IMR-90 (cell line): ENCODE data around the gene MPZ. TPM values are rescaled to one million over a fixed set of nuclear protein-coding genes. Genes with fewer than 3 reads are reported as not detected.

ENCODE experiments used
- ATAC-seq: fragments of 200-7000 bp; cut with Tn5 transposase; 2 replicates; pipeline ENCODE4 v1.9.1; 2020; ENCODE audit warnings: low read depth, mild to moderate bottlenecking, moderate library complexity
- BruUV-seq: library from RNA; stranded (reverse); fragments of 400-500 nt; replicated peaks from 2 replicates; lab custom pipeline; 2021; lab: Mats Ljungman, UMichigan
- CTCF ChIA-PET: fragments of 300-600 bp; formaldehyde crosslinking; extraction: SDS; loops from one replicate; lab custom pipeline; 2021; ENCODE audit warnings: antibody characterized with exemption; lab: Yijun Ruan, JAX
- POLR2A ChIA-PET: fragments of 300-600 bp; sonication (Branson Sonifier 250); formaldehyde crosslinking; loops from one replicate; lab custom pipeline; 2022; ENCODE audit warnings: antibody characterized with exemption; ENCODE audit not compliant: unreplicated experiment; lab: Charles Lee
- DNase-seq: peaks from one replicate; pipeline ENCODE4 v3.0.0; 2013
- H2AFZ ChIP-seq: replicated peaks from 2 replicates; pipeline ENCODE3; 2013; ENCODE audit warnings: low read length, mild to moderate bottlenecking; ENCODE audit not compliant: poor library complexity
- H2AK5ac ChIP-seq: 2 replicates; pipeline ENCODE4 v1.6.1; 2013; ENCODE audit warnings: low read depth, low read length, inconsistent platforms
- H2AK9ac ChIP-seq: replicated peaks from 2 replicates; pipeline ENCODE3; 2013; ENCODE audit warnings: mild to moderate bottlenecking, low read depth, low read length, moderate library complexity; ENCODE audit not compliant: poor library complexity
- H2BK120ac ChIP-seq: 2 replicates; pipeline ENCODE4 v1.6.1; 2013; ENCODE audit warnings: low read depth, low read length, inconsistent platforms
- H2BK15ac ChIP-seq: 3 replicates; pipeline ENCODE4 v1.6.1; 2013; ENCODE audit warnings: low read depth, low read length, inconsistent platforms
- H2BK20ac ChIP-seq: 2 replicates; pipeline ENCODE4 v1.6.1; 2013; ENCODE audit warnings: low read depth, mild to moderate bottlenecking, inconsistent platforms, low read length, moderate library complexity
- H2BK5ac ChIP-seq: 2 replicates; pipeline ENCODE4 v1.6.1; 2013; ENCODE audit warnings: mild to moderate bottlenecking, low read depth, low read length, inconsistent platforms; ENCODE audit not compliant: poor library complexity, severe bottlenecking
- H3K14ac ChIP-seq: replicated peaks from 2 replicates; pipeline ENCODE4 v1.6.1; 2013; ENCODE audit warnings: low read depth, low read length, inconsistent platforms
- H3K18ac ChIP-seq: 2 replicates; pipeline ENCODE4 v1.6.1; 2013; ENCODE audit warnings: low read depth, low read length, control low read depth
- H3K23ac ChIP-seq: 2 replicates; pipeline ENCODE4 v1.6.1; 2013; ENCODE audit warnings: low read depth, low read length, inconsistent platforms
- H3K27ac ChIP-seq: 2 replicates; pipeline ENCODE4 v1.5.1; 2013; ENCODE audit warnings: mild to moderate bottlenecking, control low read depth, low read length; ENCODE audit not compliant: insufficient read depth
- H3K27me3 ChIP-seq: 2 replicates; pipeline ENCODE4 v1.6.1; 2013; ENCODE audit warnings: low read length; ENCODE audit not compliant: control insufficient read depth, insufficient read depth
- H3K36me3 ChIP-seq: 2 replicates; pipeline ENCODE4 v1.6.1; 2013; ENCODE audit warnings: low read length, mixed read lengths; ENCODE audit not compliant: control insufficient read depth, insufficient read depth
- H3K4ac ChIP-seq: 2 replicates; pipeline ENCODE4 v1.6.1; 2013; ENCODE audit warnings: low read depth, low read length, inconsistent platforms
- H3K4me1 ChIP-seq: 2 replicates; pipeline ENCODE4 v1.6.1; 2013; ENCODE audit warnings: low read length, mixed read lengths; ENCODE audit not compliant: control insufficient read depth, insufficient read depth
- H3K4me2 ChIP-seq: 2 replicates; pipeline ENCODE4 v1.6.1; 2013; ENCODE audit warnings: low read depth, mild to moderate bottlenecking, control low read depth, low read length, moderate library complexity
- H3K4me3 ChIP-seq: 2 replicates; pipeline ENCODE4 v1.5.1; 2013; ENCODE audit warnings: low read depth, mild to moderate bottlenecking, control low read depth, low read length, moderate library complexity; ENCODE audit not compliant: insufficient read depth
- H3K56ac ChIP-seq: 2 replicates; pipeline ENCODE4 v1.6.1; 2013; ENCODE audit warnings: low read length, inconsistent platforms; ENCODE audit not compliant: insufficient read depth; ENCODE audit errors: extremely low read depth
- H3K79me1 ChIP-seq, 2 experiments: 2 replicates each; pipeline ENCODE4 v1.6.1; 2013; ENCODE audit warnings: low read length in 2 of 2, inconsistent platforms in 1 of 2, low read depth in 1 of 2
- H3K9ac ChIP-seq: 2 replicates; pipeline ENCODE4 v1.6.1; 2013; ENCODE audit warnings: low read depth, low read length, control low read depth
- H3K9me1 ChIP-seq: 2 replicates; pipeline ENCODE4 v1.6.1; 2013; ENCODE audit warnings: low read length, inconsistent platforms; ENCODE audit not compliant: insufficient read depth
- H3K9me3 ChIP-seq: 2 replicates; pipeline ENCODE4 v1.6.1; 2013; ENCODE audit warnings: low read length; ENCODE audit not compliant: control insufficient read depth, insufficient read depth
- H4K20me1 ChIP-seq: 2 replicates; pipeline ENCODE4 v1.6.1; 2013; ENCODE audit warnings: low read length, inconsistent platforms; ENCODE audit not compliant: insufficient read depth
- H4K5ac ChIP-seq: 2 replicates; pipeline ENCODE4 v1.6.1; 2013; ENCODE audit warnings: mild to moderate bottlenecking, low read depth, low read length, control low read depth
- H4K8ac ChIP-seq, 2 experiments: 2 replicates each; pipeline ENCODE4 v1.6.1; 2013; ENCODE audit warnings: low read depth in 2 of 2, low read length in 2 of 2, control low read depth in 1 of 2, inconsistent platforms in 1 of 2
- H4K91ac ChIP-seq: 2 replicates; pipeline ENCODE4 v1.6.1; 2013; ENCODE audit warnings: low read depth, low read length, inconsistent platforms; ENCODE audit not compliant: insufficient read depth
- CHD1 ChIP-seq: IDR thresholded peaks from 2 replicates; pipeline ENCODE4 v1.6.1; 2012; ENCODE audit warnings: low read depth, low read length, improper control_type of control experiment
- MXI1 ChIP-seq: IDR thresholded peaks from 2 replicates; pipeline ENCODE4 v1.6.1; 2012; ENCODE audit warnings: low read depth, mild to moderate bottlenecking, low read length, moderate library complexity, borderline replicate concordance
- WGBS, 2 experiments: methylation state at CpG; one replicate each; pipeline versions ENCODE4 v1.1.5 to v1.1.7; 2013; ENCODE audit warnings: missing lambda C conversion rate in 2 of 2; ENCODE audit not compliant: insufficient read length in 1 of 2; ENCODE audit errors: extremely low coverage in 2 of 2; 5-methylcytosine and 5-hydroxymethylcytosine counted together
- dilution Hi-C: fragments of 300-500 bp; cut with HindIII; formaldehyde crosslinking; loops from one replicate; pipeline ENCODE4 v1.14.3; 2018; ENCODE audit warnings: low sequenced_read_pairs; ENCODE audit not compliant: unreplicated experiment
- in situ Hi-C: fragments of 300-500 bp; cut with MboI; formaldehyde crosslinking; loops from 3 replicates; pipeline ENCODE4 v1.14.3; 2019; ENCODE audit warnings: low sequenced_read_pairs, inconsistent platforms, mixed read lengths
- intact Hi-C: fragments of 100-400 bp; cut with micrococcal nuclease; formaldehyde crosslinking; loops from 2 replicates; pipeline ENCODE4 v1.10.0; 2022
- polyA plus RNA-seq, 3 experiments: library from polyadenylated mRNA; depleted of rRNA; stranded (reverse); fragments of >200 nt; gene quantifications; 2 replicates each; pipeline ENCODE4 v1.2.3, GENCODE V29; 2012; ENCODE audit warnings: low replicate concordance in 1 of 3
- total RNA-seq: library from RNA; depleted of rRNA; stranded (reverse); fragments of >200 nt; gene quantifications from 2 replicates; pipeline ENCODE4 v1.2.3, GENCODE V29; 2012

MPZ gene
- total and polyA plus RNA-seq, 2 of the 4 experiments (the other 2 are of a cell fraction) = 0.18 to 0.96 TPM

DNA sequence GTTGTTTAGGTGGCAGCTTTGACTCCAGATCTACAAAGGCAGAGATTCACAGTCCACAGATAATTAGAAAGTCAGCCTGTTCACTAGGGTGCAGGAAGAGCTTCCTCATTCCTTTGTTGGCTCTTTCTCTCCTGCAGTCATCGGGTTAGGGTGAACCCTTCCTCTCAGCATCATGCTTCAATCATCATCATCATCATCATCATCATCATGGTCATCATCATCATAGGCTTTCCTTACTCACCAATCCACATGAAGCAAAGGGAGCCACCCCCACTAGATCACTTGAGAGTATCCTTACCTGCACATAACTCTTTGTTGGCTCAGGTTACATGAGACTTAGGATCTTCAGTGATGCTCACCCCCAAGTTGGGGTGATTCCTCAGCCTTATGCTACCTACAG is 19.0 kb downstream of the MPZ start:
- no peak overlapping the region for H3K14ac ChIP-seq
- no peak overlapping the region for H2BK5ac ChIP-seq
- no peak overlapping the region for H2BK120ac ChIP-seq
- H4K91ac ChIP-seq = no peak overlapping the region
- no peak overlapping the region for H2AK9ac ChIP-seq
- no peak overlapping the region for H2AFZ ChIP-seq
- no peaks in the 10 kb centered on the region for H3K9me1 ChIP-seq
- no peak overlapping the region for H2BK20ac ChIP-seq
- H3K4me2 ChIP-seq = no peak overlapping the region
- no peak overlapping the region for H2AK5ac ChIP-seq
- no peaks in the 10 kb centered on the region for H3K79me1 ChIP-seq
- no peak overlapping the region for H4K5ac ChIP-seq
- intact Hi-C loops = loop anchor here (1.0 to 2.0 kb wide), 3 partner anchors 22 to 98 kb away; no protein-coding TSS in a partner anchor
- ATAC-seq (no peak), DNase-seq (no peak)
- H4K20me1 ChIP-seq = no peaks in the 10 kb centered on the region
- no peak overlapping the region for H3K23ac ChIP-seq
- H3K18ac ChIP-seq = no peak overlapping the region
- H3K36me3 ChIP-seq = no peaks in the 10 kb centered on the region
- no peak overlapping the region for H3K9ac ChIP-seq
- no peak overlapping the region for H3K4ac ChIP-seq
- BruUV-seq = no TSS peak
- ChIA-PET POLR2A (no interaction called here), CTCF (interaction anchor here (0.5 to 1.8 kb wide), 14 partner anchors 8 to 1054 kb away, joined by 3 to 11 read pairs (median 3); partner anchors contain the start of genes SDHC and TOMM40L)
- H3K27ac ChIP-seq = no peak overlapping the region
- TF ChIP-seq CHD1 (no peak), MXI1 (no peak)
- H2BK15ac ChIP-seq = no peak overlapping the region
- WGBS, 2 experiments = no CpG with 5 or more reads among the region's 1 CpG
- in situ Hi-C loops = loop anchor here (5.0 kb wide), 1 partner anchor 63 kb away; the partner anchor contains the start of gene TOMM40L
- dilution Hi-C loops = no loop called here
- no peaks in the 10 kb centered on the region for H3K9me3 ChIP-seq
- H3K56ac ChIP-seq = no peak overlapping the region
- no peaks in the 10 kb centered on the region for H3K4me1 ChIP-seq
- H3K27me3 ChIP-seq = peaks cover 4% of the 10 kb centered on the region
- no peak overlapping the region for H3K4me3 ChIP-seq
- H4K8ac ChIP-seq = no peak overlapping the region
